CD14-positive monocyte (primary cell): ENCODE data around the gene COL26A1. TPM values are rescaled to one million over a fixed set of nuclear protein-coding genes. Genes with fewer than 3 reads are reported as not detected.
A peak's percentile ranks its signal among the peaks of the same experiment; 100 is the strongest.

ENCODE experiments used
- DNase-seq, 3 donors: peaks; one replicate each; pipeline ENCODE4 v3.0.0-alpha.2; 2011 to 2022
- H2AFZ ChIP-seq: 2 replicates; pipeline ENCODE4 v1.6.0; 2012; ENCODE audit warnings: mild to moderate bottlenecking, low read depth, low read length, inconsistent platforms; ENCODE audit not compliant: insufficient read depth, poor library complexity, severe bottlenecking
- H3K27ac ChIP-seq, 2 donors: 1 replicate in 1 of 2; 2 replicates in 1 of 2; pipeline ENCODE4 v1.5.1; 2012 to 2013; ENCODE audit warnings: low read length in 2 of 2, control low read depth in 1 of 2, inconsistent platforms in 1 of 2, low read depth in 1 of 2, mild to moderate bottlenecking in 1 of 2
- H3K27me3 ChIP-seq, 2 donors: one replicate each; pipeline versions ENCODE4 v1.6.0 to v1.6.1; 2011 to 2013; ENCODE audit warnings: low read length in 2 of 2; ENCODE audit not compliant: control insufficient read depth in 2 of 2, insufficient read depth in 2 of 2
- H3K36me3 ChIP-seq, 2 donors: replicated peaks in 1 of 2; 1 replicate in 1 of 2; 2 replicates in 1 of 2; pipeline versions ENCODE4 v1.5.1 to v1.6.1; 2012 to 2013; ENCODE audit warnings: low read length in 2 of 2, control low read depth in 1 of 2, inconsistent platforms in 1 of 2, mild to moderate bottlenecking in 1 of 2; ENCODE audit not compliant: insufficient read depth in 2 of 2, control insufficient read depth in 1 of 2
- H3K4me1 ChIP-seq, 2 donors: 1 replicate in 1 of 2; 2 replicates in 1 of 2; pipeline versions ENCODE4 v1.5.1 to v1.6.1; 2012 to 2013; ENCODE audit warnings: low read length in 2 of 2, control low read depth in 1 of 2, inconsistent platforms in 1 of 2, mild to moderate bottlenecking in 1 of 2, moderate library complexity in 1 of 2; ENCODE audit not compliant: insufficient read depth in 2 of 2, control insufficient read depth in 1 of 2
- H3K4me2 ChIP-seq: replicated peaks from 2 replicates; pipeline ENCODE3; 2012; ENCODE audit warnings: low read length, moderate library complexity, mild to moderate bottlenecking; ENCODE audit not compliant: poor library complexity, severe bottlenecking; ENCODE audit errors: extremely low read depth
- H3K4me3 ChIP-seq, 3 experiments: fragments of 200-600 bp in 1 of 3; sonication (generic) in 1 of 3; replicated peaks in 1 of 3; 1 replicate in 2 of 3; 2 replicates in 1 of 3; pipeline ENCODE4 v1.5.1; 2011 to 2013; ENCODE audit warnings: low read length in 3 of 3, mild to moderate bottlenecking in 3 of 3, control low read depth in 2 of 3, low read depth in 2 of 3, inconsistent platforms in 1 of 3, moderate library complexity in 1 of 3
- H3K79me2 ChIP-seq: 2 replicates; pipeline ENCODE4 v1.6.0; 2012; ENCODE audit warnings: mild to moderate bottlenecking, control low read depth, inconsistent platforms, low read length, moderate library complexity; ENCODE audit not compliant: insufficient read depth
- H3K9ac ChIP-seq: 2 replicates; pipeline ENCODE4 v1.6.0; 2017; ENCODE audit warnings: low read length, mild to moderate bottlenecking; ENCODE audit not compliant: insufficient read depth, poor library complexity, severe bottlenecking
- H3K9me3 ChIP-seq, 2 donors: replicated peaks in 1 of 2; 1 replicate in 1 of 2; 2 replicates in 1 of 2; pipeline versions ENCODE4 v1.5.1 to v1.6.1; 2012 to 2013; ENCODE audit warnings: low read length in 2 of 2, control low read depth in 1 of 2; ENCODE audit not compliant: control insufficient read depth in 1 of 2, insufficient read depth in 1 of 2
- H4K20me1 ChIP-seq: 2 replicates; pipeline ENCODE4 v1.6.0; 2012; ENCODE audit warnings: mild to moderate bottlenecking, low read length, control low read depth, moderate library complexity; ENCODE audit not compliant: insufficient read depth
- H3K27ac Mint-ChIP-seq, 7 donors: one replicate each; pipeline ENCODE4 v1.8.0; 2020; ENCODE audit warnings: mild to moderate bottlenecking in 7 of 7, mixed read lengths in 7 of 7, moderate library complexity in 6 of 7, inconsistent platforms in 2 of 7
- H3K27me3 Mint-ChIP-seq, 3 donors: one replicate each; pipeline ENCODE4 v1.8.0; 2021 to 2022; ENCODE audit warnings: low read depth in 3 of 3, mild to moderate bottlenecking in 3 of 3, mixed read lengths in 3 of 3, moderate library complexity in 3 of 3, inconsistent platforms in 1 of 3
- H3K36me3 Mint-ChIP-seq, 2 donors: one replicate each; pipeline ENCODE4 v1.8.0; 2020; ENCODE audit warnings: mixed read lengths in 2 of 2, inconsistent platforms in 1 of 2, mild to moderate bottlenecking in 1 of 2
- H3K4me1 Mint-ChIP-seq: one replicate; pipeline ENCODE4 v1.8.0; 2020; ENCODE audit warnings: mild to moderate bottlenecking, mixed read lengths
- H3K4me3 Mint-ChIP-seq, 2 donors: one replicate each; pipeline ENCODE4 v1.8.0; 2020; ENCODE audit warnings: mild to moderate bottlenecking in 2 of 2, mixed read lengths in 2 of 2, moderate library complexity in 1 of 2
- H3K9me3 Mint-ChIP-seq, 7 donors: one replicate each; pipeline ENCODE4 v1.8.0; 2020 to 2022; ENCODE audit warnings: mixed read lengths in 7 of 7, mild to moderate bottlenecking in 6 of 7, moderate library complexity in 6 of 7, inconsistent platforms in 2 of 7
- CTCF ChIP-seq: fragments of 200-600 bp; IDR thresholded peaks from one replicate; pipeline ENCODE4 v1.8.0; 2022; ENCODE audit warnings: antibody characterized with exemption, mild to moderate bottlenecking
- WGBS: methylation state at CpG from one replicate; pipeline ENCODE4 v1.1.5; 2013; ENCODE audit warnings: missing lambda C conversion rate; ENCODE audit not compliant: insufficient coverage; 5-methylcytosine and 5-hydroxymethylcytosine counted together
- intact Hi-C, 2 donors: fragments of 100-400 bp; cut with micrococcal nuclease; formaldehyde crosslinking; loops; one replicate each; pipeline versions ENCODE4 v1.15.0 to v1.15.1; 2023
- polyA plus RNA-seq, 3 donors: library from polyadenylated mRNA; depleted of rRNA in 1 of 3; unstranded in 2 of 3; stranded (reverse) in 1 of 3; fragments of 300-500 nt in 2 of 3; fragments of >200 nt in 1 of 3; fragmentation: Illumina TruSeq in 2 of 3; gene quantifications; 1 replicate in 2 of 3; 2 replicates in 1 of 3; pipeline ENCODE4 v1.2.3, GENCODE V29; 2012 to 2021

Gene COL26A1
- polyA plus RNA-seq, 3 donors: not detected

GRCh38 chr7:101539784-101540183 is 177.1 kb downstream of the COL26A1 start:
- Histone ChIP-seq H3K4me2 (no peak overlapping the region), H3K36me3 (no peaks in the 10 kb centered on the region), H3K79me2 (no peaks in the 10 kb centered on the region), H4K20me1 (no peaks in the 10 kb centered on the region), H3K27me3 (no peaks in the 10 kb centered on the region), H3K27ac (no peak overlapping the region), H3K9ac (no peak overlapping the region), H3K4me3 (no peak overlapping the region), H2AFZ (no peak overlapping the region), H3K9me3 (no peaks in the 10 kb centered on the region), H3K4me1 (no peaks in the 10 kb centered on the region)
- no peaks in the 10 kb centered on the region for H3K36me3 Mint-ChIP-seq
- no peak for TF ChIP-seq CTCF
- no peaks in the 10 kb centered on the region for H3K4me1 Mint-ChIP-seq
- no peak for DNase-seq
- intact Hi-C loops: loop anchor here in 1 of 2 donors (10.0 kb wide), 1 partner anchor 855 kb away; the partner anchor contains the start of gene PRKRIP1
- H3K4me3 Mint-ChIP-seq: no peak overlapping the region
- peaks cover 0 to 6% (median 5%) of the 10 kb centered on the region in 3 donors for H3K27me3 Mint-ChIP-seq
- no peak overlapping the region for H3K27ac Mint-ChIP-seq
- 86% methylated on average over 12 of the region's 13 CpGs for WGBS
- H3K9me3 Mint-ChIP-seq: no peaks in the 10 kb centered on the region

- no peak overlapping the region for H3K4me3 ChIP-seq
- TF ChIP-seq CTCF: peak; percentile 95
- Mint-ChIP-seq H3K9me3 (no peaks in the 10 kb centered on the region), H3K4me1 (no peaks in the 10 kb centered on the region), H3K36me3 (no peaks in the 10 kb centered on the region), H3K27me3 (peaks cover 0 to 5% (median 3%) of the 10 kb centered on the region in 3 donors), H3K27ac (no peak overlapping the region), H3K4me3 (no peak overlapping the region)
- no peak overlapping the region for H3K9ac ChIP-seq
- H3K4me2 ChIP-seq: no peak overlapping the region
- H4K20me1 ChIP-seq: no peaks in the 10 kb centered on the region
- WGBS: 25% methylated on average over 7 of the region's 16 CpGs
- no peak overlapping the region for H3K27ac ChIP-seq
- intact Hi-C loops: loop anchor here (1.0 to 10.0 kb wide), 2 partner anchors 730 to 852 kb away; partner anchors contain the start of gene PRKRIP1 (in 1 of the 2)
- peak; percentile 25 to 43 (median 40) for DNase-seq
- no peaks in the 10 kb centered on the region for H3K79me2 ChIP-seq
- no peaks in the 10 kb centered on the region for H3K27me3 ChIP-seq
- no peak overlapping the region for H2AFZ ChIP-seq
- H3K9me3 ChIP-seq: no peaks in the 10 kb centered on the region
- H3K36me3 ChIP-seq: no peaks in the 10 kb centered on the region
- H3K4me1 ChIP-seq: no peaks in the 10 kb centered on the region
Measured at GRCh38 chr7:101542527-101543241, 180.0 kb downstream of the COL26A1 start.
